GM19043 (cell line): ENCODE measurements around the gene ADGRL4.

Source experiments
- ATAC-seq: cut with Tn5 transposase; IDR thresholded peaks from one replicate; pipeline ENCODE4 v1.9.1; 2021; ENCODE audit warnings: low read depth; ENCODE audit not compliant: unreplicated experiment

The ADGRL4 gene

GRCh38 chr1:78840453-78841271 lies 165.9 kb downstream of the ADGRL4 start:
- no peak for ATAC-seq
